HG03196 (cell line): ENCODE results near the gene NEGR1.

Experiments used
- ATAC-seq: cut with Tn5 transposase; IDR thresholded peaks from one replicate; pipeline ENCODE4 v1.9.1; 2021; ENCODE audit not compliant: unreplicated experiment

NEGR1 gene

GRCh38 chr1:71788113-71788512 lies 494.2 kb downstream of the NEGR1 start:
- no peak for ATAC-seq

- ATAC-seq, result no peak
Measured at GRCh38 chr1:71787699-71788098, 494.6 kb downstream of the NEGR1 start.

- ATAC-seq, result no peak
Measured at GRCh38 chr1:71786218-71786617, 496.1 kb downstream of the NEGR1 start.

- no peak for ATAC-seq
Measured at GRCh38 chr1:71785450-71785849, 496.9 kb downstream of the NEGR1 start.

- ATAC-seq, result no peak
Measured at GRCh38 chr1:71785000-71785399, 497.3 kb downstream of the NEGR1 start.

- ATAC-seq, result no peak
Measured at GRCh38 chr1:71784241-71784640, 498.1 kb downstream of the NEGR1 start.

- no peak for ATAC-seq
Measured at GRCh38 chr1:71783071-71783470, 499.3 kb downstream of the NEGR1 start.

- no peak for ATAC-seq
Measured at GRCh38 chr1:71781450-71781849, 500.9 kb downstream of the NEGR1 start.

GRCh38 chr1:71780681-71781080 lies 501.7 kb downstream of the NEGR1 start:
- no peak for ATAC-seq

- ATAC-seq, result no peak
Measured at GRCh38 chr1:71778940-71779339, 503.4 kb downstream of the NEGR1 start.

- no peak for ATAC-seq
Measured at GRCh38 chr1:71777094-71777493, 505.2 kb downstream of the NEGR1 start.

GRCh38 chr1:71774705-71775104 lies 507.6 kb downstream of the NEGR1 start:
- ATAC-seq, result no peak

GRCh38 chr1:71770121-71770520 lies 512.2 kb downstream of the NEGR1 start:
- ATAC-seq, result no peak

GRCh38 chr1:71766748-71767147 lies 515.6 kb downstream of the NEGR1 start:
- no peak for ATAC-seq

GRCh38 chr1:71762514-71763255 lies 519.7 kb downstream of the NEGR1 start:
- no peak for ATAC-seq

GRCh38 chr1:71755441-71755840 lies 526.9 kb downstream of the NEGR1 start:
- ATAC-seq, result no peak

GRCh38 chr1:71753746-71754145 lies 528.6 kb downstream of the NEGR1 start:
- ATAC-seq, result no peak

- no peak for ATAC-seq
Measured at GRCh38 chr1:71745326-71745725, 537.0 kb downstream of the NEGR1 start.

GRCh38 chr1:71743862-71744261 lies 538.5 kb downstream of the NEGR1 start:
- no peak for ATAC-seq

GRCh38 chr1:71738910-71739309 lies 543.4 kb downstream of the NEGR1 start:
- no peak for ATAC-seq

GRCh38 chr1:71738256-71738655 lies 544.1 kb downstream of the NEGR1 start:
- ATAC-seq, result no peak

GRCh38 chr1:71737768-71738167 lies 544.6 kb downstream of the NEGR1 start:
- no peak for ATAC-seq

GRCh38 chr1:71733121-71733520 lies 549.2 kb downstream of the NEGR1 start:
- no peak for ATAC-seq
